Progenitor cell of endocrine pancreas (in vitro differentiated cells): ENCODE data around the gene STX3. TPM values are rescaled to one million over a fixed set of nuclear protein-coding genes. Genes with fewer than 3 reads are reported as not detected.
A peak's percentile ranks its signal among the peaks of the same experiment; 100 is the strongest.
"Not testable (repeated sequence)": the region's sequence is repeated elsewhere in the genome, so short reads cannot be mapped to it uniquely, and the experiment has no call there.

ENCODE experiments used
- DNase-seq: peaks from one replicate; pipeline ENCODE4 v3.0.0; 2021; ENCODE audit warnings: low spot score; ENCODE audit not compliant: unreplicated experiment
- H3K27ac Mint-ChIP-seq: 2 replicates; pipeline ENCODE4 v1.8.0; 2021; ENCODE audit warnings: mild to moderate bottlenecking, moderate library complexity, mixed read lengths
- H3K27me3 Mint-ChIP-seq: 2 replicates; pipeline ENCODE4 v1.8.0; 2021; ENCODE audit warnings: mixed read lengths
- H3K36me3 Mint-ChIP-seq: 2 replicates; pipeline ENCODE4 v1.8.0; 2022; ENCODE audit warnings: mixed read lengths; ENCODE audit not compliant: insufficient read depth
- H3K4me1 Mint-ChIP-seq: 2 replicates; pipeline ENCODE4 v1.8.0; 2021; ENCODE audit warnings: low read depth, mixed read lengths
- H3K4me3 Mint-ChIP-seq: 2 replicates; pipeline ENCODE4 v1.8.0; 2021; ENCODE audit warnings: low read depth, mild to moderate bottlenecking, moderate library complexity, mixed read lengths
- H3K9me3 Mint-ChIP-seq: 2 replicates; pipeline ENCODE4 v1.8.0; 2021; ENCODE audit warnings: low read depth, mixed read lengths
- total RNA-seq: library from RNA; stranded (reverse); gene quantifications from 2 replicates; pipeline ENCODE4 v1.2.1, GENCODE V29; 2021
- TF ChIP-seq, protein P1 (sequence below): fragments of 200-600 bp; sonication (generic); IDR thresholded peaks from one replicate; pipeline ENCODE4 v1.5.0; 2021; ENCODE audit warnings: antibody characterized with exemption, mild to moderate bottlenecking; ENCODE audit not compliant: unreplicated experiment

Gene STX3
- total RNA-seq, 1 donor from 2014 or later, result 91.5 TPM

DNA sequence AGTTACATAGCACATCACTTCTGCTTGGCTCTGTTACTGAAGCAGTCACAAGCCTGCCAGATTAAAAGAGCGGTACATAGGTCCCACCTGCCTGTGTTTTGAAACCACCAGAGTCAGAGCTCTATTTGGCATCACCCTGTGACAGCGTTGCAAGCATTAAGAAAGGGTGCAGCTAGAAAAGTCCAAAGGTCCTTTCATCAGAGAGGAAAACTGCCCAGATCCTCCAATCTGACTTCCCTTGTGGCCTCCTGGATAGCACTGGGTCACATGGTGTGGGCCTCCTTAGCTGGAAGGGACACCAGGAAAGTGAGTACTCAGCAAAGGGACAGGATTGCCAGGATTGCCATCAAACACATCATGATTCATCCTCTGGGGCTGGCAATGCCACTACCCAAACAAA lies 22.9 kb downstream of the STX3 start:
- Mint-ChIP-seq H3K9me3 (no peaks in the 10 kb centered on the region), H3K4me3 (no peak overlapping the region), H3K4me1 (peaks cover 22% of the 10 kb centered on the region), H3K27me3 (no peaks in the 10 kb centered on the region), H3K36me3 (peaks cover 38% of the 10 kb centered on the region), H3K27ac (peak overlapping the region; percentile 94)
- TF ChIP-seq, protein P1, sequence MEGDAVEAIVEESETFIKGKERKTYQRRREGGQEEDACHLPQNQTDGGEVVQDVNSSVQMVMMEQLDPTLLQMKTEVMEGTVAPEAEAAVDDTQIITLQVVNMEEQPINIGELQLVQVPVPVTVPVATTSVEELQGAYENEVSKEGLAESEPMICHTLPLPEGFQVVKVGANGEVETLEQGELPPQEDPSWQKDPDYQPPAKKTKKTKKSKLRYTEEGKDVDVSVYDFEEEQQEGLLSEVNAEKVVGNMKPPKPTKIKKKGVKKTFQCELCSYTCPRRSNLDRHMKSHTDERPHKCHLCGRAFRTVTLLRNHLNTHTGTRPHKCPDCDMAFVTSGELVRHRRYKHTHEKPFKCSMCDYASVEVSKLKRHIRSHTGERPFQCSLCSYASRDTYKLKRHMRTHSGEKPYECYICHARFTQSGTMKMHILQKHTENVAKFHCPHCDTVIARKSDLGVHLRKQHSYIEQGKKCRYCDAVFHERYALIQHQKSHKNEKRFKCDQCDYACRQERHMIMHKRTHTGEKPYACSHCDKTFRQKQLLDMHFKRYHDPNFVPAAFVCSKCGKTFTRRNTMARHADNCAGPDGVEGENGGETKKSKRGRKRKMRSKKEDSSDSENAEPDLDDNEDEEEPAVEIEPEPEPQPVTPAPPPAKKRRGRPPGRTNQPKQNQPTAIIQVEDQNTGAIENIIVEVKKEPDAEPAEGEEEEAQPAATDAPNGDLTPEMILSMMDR, result no peak
- DNase-seq, result no peak

DNA sequence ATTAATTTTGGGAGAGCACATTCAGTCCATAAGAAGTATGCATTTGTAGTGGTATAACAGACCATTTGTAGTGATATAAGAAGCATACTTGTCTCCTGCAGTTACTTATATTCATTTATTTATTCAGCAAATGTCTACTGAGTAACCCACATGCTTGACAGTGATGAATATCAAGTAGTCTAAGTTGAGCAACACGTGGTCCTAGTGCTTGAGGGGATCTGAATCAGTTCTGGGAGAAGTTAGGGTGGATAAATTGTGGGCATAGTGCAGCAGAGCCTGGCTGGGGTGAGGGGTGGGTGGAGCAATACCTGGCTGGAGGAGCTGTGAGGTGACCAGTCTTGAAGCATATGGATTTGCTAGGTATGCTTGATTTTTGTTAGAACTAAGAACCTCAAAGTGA lies 24.3 kb downstream of the STX3 start:
- Mint-ChIP-seq H3K9me3 (peaks cover 5% of the 10 kb centered on the region), H3K4me1 (peaks cover 22% of the 10 kb centered on the region), H3K4me3 (no peak overlapping the region), H3K27me3 (no peaks in the 10 kb centered on the region), H3K27ac (no peak overlapping the region), H3K36me3 (peaks cover 41% of the 10 kb centered on the region)
- TF ChIP-seq, protein P1, result no peak
- no peak for DNase-seq

DNA sequence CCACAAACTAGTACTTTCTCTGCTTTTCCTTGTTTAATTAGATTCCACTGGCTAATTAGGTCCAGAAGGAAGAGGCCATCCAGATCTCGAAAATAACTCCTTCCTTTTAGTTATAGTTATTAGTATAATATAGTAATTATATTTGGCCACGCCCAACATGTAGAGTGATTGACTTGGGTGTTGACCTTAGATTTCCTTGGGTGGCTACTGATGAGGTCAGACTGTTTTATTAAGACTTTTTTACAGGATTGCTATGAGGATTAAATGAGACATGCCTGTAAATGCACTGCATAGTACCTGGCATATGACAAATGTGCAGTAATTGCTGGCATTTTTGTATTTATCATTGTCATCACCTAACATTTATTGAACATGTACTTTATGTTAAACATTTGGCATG lies 26.9 kb downstream of the STX3 start:
- H3K4me3 Mint-ChIP-seq, result no peak overlapping the region
- peaks cover 17% of the 10 kb centered on the region for H3K4me1 Mint-ChIP-seq
- peak overlapping the region; percentile 59 for H3K27ac Mint-ChIP-seq
- peaks cover 34% of the 10 kb centered on the region for H3K36me3 Mint-ChIP-seq
- H3K27me3 Mint-ChIP-seq, result no peaks in the 10 kb centered on the region
- no peak for DNase-seq
- H3K9me3 Mint-ChIP-seq, result peaks cover 6% of the 10 kb centered on the region
- TF ChIP-seq, protein P1, result no peak

DNA sequence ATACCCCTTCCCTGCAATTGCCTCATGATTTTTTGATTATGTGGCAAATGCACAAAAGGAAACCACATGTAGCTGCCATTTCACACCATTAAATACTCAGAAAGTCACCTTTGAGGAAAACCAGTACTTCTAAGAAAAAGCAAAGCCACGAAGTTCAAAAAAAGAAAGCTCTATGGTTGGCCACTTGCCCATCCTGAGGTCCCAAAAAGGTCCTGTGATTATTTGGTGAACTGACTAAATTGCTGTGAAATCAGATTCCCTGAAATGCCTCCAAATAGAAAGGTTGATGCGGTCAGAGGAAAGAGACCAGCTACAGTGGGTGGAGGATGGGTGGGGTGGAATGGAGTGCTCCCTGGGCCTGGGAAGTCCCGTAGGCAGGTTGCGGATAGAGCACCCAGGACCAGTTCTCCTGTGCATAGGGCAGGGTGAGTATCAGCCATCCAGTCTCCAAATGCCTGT lies 28.5 kb downstream of the STX3 start:
- Mint-ChIP-seq H3K27me3 (no peaks in the 10 kb centered on the region), H3K36me3 (peaks cover 38% of the 10 kb centered on the region)

DNA sequence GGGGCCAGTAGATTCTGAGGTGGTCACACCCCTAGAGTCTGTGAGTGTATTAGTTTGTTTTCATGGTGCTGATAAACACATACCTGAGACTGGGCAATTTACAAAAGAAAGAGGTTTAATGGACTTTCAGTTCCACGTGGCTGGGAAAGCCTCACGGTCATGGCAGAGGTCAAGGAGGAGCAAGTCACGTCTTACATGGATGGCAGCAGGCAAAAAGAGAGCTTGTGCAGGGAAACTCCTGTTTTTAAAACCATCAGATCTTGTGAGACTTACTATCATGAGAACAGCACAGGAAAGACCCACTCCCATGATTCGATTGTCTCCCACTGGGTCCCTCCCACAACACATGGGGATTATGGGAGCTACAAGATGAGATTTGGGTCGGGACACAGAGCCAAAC lies 29.3 kb downstream of the STX3 start:
- H3K4me3 Mint-ChIP-seq, DNase-seq, H3K27me3 Mint-ChIP-seq, H3K9me3 Mint-ChIP-seq: not testable (repeated sequence)
- H3K27ac Mint-ChIP-seq, result peak overlapping the region; percentile 74
- peaks cover 12% of the 10 kb centered on the region for H3K4me1 Mint-ChIP-seq
- peaks cover 45% of the 10 kb centered on the region for H3K36me3 Mint-ChIP-seq

More for the DNA sequence above, 28.5 kb downstream of the STX3 start:
- DNase-seq, result no peak
- Mint-ChIP-seq H3K27ac (no peak overlapping the region), H3K4me1 (peaks cover 12% of the 10 kb centered on the region), H3K4me3 (no peak overlapping the region), H3K9me3 (peaks cover 6% of the 10 kb centered on the region)
- TF ChIP-seq, protein P1, result no peak

DNA sequence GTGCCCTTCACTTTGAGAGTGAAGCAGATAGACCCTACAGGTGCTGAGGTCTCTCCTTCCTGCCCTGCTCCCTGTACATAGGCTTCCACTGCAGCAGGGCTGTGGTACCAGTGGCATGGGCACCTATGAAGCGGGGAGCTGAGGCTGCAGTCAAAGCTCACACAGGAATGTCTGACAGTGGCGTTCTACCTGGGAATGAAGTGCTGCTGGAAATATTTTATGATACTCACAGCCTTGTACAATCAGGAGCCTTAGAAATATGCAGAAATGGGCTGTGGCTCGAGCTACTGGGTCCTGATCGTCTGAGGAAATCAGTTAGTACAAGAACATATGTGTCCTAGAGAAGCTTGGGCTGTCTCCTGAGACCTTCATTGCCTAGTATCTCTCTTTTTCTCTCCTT lies 30.6 kb downstream of the STX3 start:
- Mint-ChIP-seq H3K27ac (peak overlapping the region; percentile 22), H3K36me3 (peaks cover 40% of the 10 kb centered on the region), H3K9me3 (peaks cover 6% of the 10 kb centered on the region), H3K27me3 (no peaks in the 10 kb centered on the region), H3K4me3 (no peak overlapping the region), H3K4me1 (peaks cover 12% of the 10 kb centered on the region)
- DNase-seq, result no peak
- TF ChIP-seq, protein P1, result no peak
